Endometrium (tissue), 2 donors: ENCODE results near the gene XPO4.
"Not testable (repeated sequence)": the region's sequence is repeated elsewhere in the genome, so short reads cannot be mapped to it uniquely, and the experiment has no call there.

ENCODE experiments used
- FAIRE-seq: peaks from 2 replicates; lab custom pipeline; 2012; peaks lifted over from hg19 to GRCh38; lab: Jason Lieb, UNC
- donor health status: control.
- donor health status: control.

XPO4 gene

DNA sequence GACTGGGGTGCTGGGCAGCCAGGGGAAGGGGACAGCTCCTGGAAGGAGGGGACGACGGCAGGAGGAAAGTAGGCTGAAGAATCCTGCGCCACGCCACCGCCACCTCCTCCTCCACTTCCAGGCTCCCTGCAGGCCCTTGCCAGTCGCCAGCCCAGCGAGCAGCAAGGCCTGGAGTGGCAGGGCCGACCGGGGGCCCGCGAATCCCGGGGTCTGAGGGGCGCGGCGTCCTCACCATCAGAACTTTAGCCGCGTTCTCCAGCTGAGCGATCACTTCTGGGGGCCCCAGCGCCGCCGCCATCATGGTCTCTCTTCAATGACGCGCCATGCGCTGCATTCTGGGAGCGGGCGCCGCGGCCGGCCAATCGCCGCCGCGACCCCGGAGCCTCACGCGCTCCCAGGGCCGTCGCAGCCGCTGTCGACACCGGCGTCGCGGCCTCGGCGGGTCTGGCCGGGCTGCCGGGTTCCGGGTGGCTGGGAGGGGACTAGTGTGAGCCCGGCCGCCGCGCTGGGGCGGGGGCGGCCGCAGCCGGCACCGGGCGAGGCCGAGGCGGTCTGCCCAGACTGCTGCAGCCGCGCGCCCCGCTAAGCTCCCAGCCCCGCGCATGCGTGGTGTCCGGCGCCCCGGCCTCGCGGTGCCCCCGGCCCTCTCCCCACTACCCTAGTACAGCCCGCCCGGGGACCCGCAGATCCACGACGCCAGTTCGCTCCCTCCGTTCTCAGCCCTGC, at the start of gene XPO4:
XPO4 (minus strand) TSS at position 309 of the 726 bp plus-strand sequence; CDS start at position 301, 8 bp downstream.
- FAIRE-seq = no peak

DNA sequence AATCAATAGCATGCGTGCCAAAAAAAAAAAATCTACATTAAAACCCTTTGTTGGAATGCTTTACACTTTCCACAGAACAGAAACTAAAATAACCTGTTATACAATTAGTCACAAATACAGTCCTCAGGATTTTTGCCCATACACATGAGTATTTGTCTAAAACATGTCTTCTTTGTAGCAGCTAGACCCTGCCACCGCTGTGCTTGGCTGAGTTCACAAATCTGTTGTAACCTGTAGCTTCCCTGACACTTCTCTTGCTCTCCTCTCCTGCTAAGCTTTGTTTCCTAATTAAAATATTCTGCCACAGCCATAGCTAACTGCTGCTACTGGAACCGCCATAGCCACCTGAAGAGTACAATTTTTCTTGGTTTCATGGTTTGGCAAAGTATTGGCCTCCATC, 45.5 kb upstream of the XPO4 start:
- FAIRE-seq = not testable (repeated sequence)

- FAIRE-seq = no peak
Observed at GRCh38 chr13:20945952-20946383, 43.4 kb upstream of the XPO4 start.

GRCh38 chr13:20942938-20943559, 40.5 kb upstream of the XPO4 start:
- FAIRE-seq = peak; percentile 48

GRCh38 chr13:20940511-20940910, 38.0 kb upstream of the XPO4 start:
- FAIRE-seq = not testable (repeated sequence)

DNA sequence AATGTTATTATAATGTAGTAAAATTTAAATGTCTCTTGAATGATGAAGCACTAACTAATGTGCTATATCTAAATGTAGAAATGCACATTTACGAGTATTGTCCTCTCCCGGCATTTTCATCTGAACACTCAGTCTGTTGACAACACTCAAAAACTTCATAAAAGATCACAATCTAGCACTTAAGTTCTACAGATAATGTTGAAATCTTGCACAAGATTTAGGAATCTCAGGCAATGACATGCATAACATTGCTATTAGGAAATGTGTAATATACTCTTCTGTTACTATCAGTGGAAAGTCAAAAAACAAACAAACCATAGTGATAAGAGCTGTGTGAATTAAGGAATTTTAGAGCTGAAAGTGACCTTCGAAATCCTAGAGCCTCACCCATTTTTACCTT, 37.5 kb upstream of the XPO4 start:
- peak; percentile 46 for FAIRE-seq

DNA sequence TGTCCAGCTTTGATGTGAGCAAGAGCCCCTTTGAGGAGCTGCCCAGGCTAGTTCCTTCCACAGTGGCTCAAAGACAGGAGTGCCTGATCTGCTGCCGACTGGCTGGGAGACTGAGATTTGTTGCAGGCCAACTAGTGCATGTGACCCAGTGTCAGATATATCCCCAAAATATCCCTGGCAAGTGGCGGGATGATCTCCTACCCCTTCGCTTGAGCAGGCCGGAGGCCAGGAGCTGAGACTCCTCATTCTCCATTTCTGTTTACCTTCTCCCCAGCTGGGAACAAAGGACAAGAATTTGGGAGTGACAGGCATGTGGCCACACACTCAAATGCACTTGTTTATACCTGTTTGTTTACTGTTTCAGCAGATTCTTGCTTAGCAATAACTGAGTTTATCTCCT, 37.1 kb upstream of the XPO4 start:
- FAIRE-seq = no peak

DNA sequence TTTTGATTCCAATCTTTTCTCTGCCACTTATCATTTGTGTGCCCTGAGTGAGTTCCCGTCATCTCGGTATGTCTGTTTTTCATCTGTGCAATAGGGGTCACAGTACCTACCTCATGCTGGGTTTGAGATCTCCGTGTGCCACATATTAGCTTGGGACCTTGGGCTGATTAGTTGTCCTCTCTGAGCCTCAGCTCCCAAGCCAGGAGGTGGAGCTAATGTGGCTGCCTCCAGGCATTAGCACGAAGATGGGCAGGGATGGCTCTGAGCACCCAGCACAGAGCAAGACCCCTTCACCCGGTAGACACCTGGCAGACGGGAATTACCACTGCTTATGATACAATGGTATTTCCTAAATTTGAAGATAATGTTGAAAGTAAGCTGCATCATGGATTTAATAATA, 35.8 kb upstream of the XPO4 start:
- FAIRE-seq = no peak

DNA sequence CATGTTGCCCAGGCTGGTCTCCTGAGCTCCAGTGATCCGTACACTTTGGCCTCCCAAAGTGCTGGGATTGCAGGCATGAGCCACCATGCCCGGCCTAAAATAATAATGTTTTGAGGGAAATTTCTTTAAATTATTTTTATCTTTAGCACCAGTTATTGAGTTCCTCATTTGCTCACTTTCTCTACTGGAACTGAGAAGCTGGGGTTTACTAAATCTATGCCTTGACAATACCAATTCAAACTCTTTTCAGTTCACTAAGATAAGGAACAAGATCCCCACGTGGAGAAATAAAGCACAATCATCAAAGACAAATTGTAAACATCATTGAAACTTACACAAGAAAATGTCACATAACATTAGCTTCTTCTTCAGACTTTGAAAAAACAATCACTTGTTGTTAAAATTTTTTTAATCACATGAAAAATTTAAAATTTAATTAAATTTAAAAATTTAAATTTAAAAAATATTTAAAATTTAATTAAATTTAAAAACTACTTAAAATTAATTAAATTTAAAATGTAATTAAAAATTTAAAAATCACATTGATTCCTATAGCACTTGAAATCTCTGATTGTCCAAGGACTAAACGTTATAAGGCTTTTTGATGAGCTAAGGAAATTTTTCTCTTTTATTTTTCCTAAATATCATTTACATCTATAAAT, 25.2 kb upstream of the XPO4 start:
- FAIRE-seq = peak; percentile 97

GRCh38 chr13:20925395-20925790, 22.8 kb upstream of the XPO4 start:
- not testable (repeated sequence) for FAIRE-seq

GRCh38 chr13:20924758-20925394, 22.3 kb upstream of the XPO4 start:
- FAIRE-seq = peak; percentile 89

GRCh38 chr13:20923272-20923671, 20.7 kb upstream of the XPO4 start:
- no peak for FAIRE-seq

- FAIRE-seq = no peak
Observed at GRCh38 chr13:20921572-20921971, 19.0 kb upstream of the XPO4 start.

GRCh38 chr13:20915676-20916075, 13.1 kb upstream of the XPO4 start:
- not testable (repeated sequence) for FAIRE-seq

- FAIRE-seq = no peak
Observed at GRCh38 chr13:20911037-20911436, 8.5 kb upstream of the XPO4 start.

DNA sequence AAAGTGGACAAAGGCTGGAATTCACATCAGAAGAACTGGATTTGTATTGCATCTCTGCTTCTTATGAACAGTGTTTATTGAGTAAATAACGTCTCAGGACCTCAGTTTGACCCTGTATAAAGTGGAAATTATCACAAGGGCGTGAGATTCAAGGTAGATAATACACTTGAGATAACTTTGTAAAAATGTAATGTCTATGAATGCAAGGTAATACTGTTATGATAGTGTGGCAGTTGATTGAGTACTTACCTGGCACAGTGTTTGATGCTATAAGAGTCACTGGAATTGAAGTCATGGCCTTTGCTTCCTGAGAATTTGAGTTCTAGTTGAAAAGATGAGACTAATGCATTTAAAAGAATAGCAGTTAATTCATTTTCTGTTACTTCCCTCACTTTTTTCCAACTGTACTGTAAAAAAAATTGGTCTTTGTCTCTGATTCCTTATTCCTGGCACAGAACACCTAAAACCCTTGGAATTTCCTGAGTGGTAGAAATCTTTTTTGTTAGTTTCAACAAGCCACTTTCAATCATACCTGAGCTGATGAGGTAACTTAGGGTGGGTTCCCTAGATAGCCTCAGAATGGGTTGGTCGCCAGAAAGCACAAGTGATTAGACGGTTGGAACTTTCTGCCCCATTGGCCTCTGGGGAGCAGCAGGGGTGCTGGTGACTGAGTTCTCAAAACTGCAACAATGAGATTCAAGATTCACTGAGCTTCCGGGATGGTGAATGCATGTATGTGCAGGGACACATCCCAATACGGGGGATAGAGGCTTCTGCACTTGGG, 6.4 kb upstream of the XPO4 start:
- FAIRE-seq = no peak

DNA sequence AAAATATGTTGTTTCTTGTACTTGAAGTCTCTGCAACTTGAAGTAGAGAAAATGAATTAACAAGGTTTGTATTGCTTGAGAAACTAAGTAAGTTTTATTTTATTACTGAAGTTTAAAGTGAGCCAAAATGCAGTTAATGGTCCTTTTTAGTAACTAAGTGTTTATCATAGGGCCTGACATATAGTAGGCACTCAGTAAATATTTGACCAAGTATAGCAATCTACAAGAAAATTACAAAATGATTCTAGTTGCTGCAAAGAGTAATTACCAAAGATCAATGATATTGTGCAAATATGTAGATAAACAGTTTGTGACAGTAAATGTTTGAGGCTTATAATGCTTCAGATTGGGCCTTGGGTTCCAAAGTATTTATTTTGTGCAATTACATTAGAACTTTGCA, 2.4 kb upstream of the XPO4 start:
- no peak for FAIRE-seq

DNA sequence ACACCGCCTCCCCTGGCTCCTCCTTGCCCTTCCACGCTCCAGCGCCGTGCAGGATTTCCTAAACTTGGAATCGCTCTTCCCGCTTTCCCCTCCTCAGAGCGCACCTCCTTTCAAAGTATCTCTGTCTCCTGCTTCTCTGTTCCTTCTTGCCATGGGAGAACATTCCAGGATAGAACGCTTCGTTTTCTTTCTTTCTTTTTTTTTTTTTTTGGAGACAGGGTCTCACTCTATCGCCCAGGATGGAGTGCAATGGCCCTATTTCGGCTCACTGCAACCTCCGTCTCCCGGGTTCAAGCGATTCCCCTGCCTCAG, 574 bp upstream of the XPO4 start:
- FAIRE-seq = no peak

- no peak for FAIRE-seq
Observed at GRCh38 chr13:20901668-20902437, 693 bp downstream of the XPO4 start.

DNA sequence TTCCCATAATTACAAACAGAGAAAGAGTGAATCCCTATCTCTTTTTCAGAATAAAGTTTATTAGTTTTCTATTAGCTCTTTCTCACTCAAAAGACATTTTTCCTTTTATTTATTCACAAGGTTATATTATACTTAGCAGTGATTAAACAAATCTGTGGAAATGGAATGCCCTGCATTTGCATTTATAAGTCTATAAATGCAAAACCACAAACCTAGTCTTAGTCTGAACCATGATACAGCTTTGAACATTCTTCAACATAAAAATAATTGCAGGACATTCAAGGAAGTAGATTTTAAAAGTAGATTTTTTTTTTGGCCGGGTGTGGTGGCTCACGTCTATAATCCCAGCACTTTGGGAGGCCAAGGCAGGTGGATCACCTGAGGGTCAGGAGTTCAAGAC, 8.3 kb downstream of the XPO4 start:
- FAIRE-seq = no peak

- no peak for FAIRE-seq
Observed at GRCh38 chr13:20891768-20892167, 10.8 kb downstream of the XPO4 start.
